H1 (cell line): Measurements from ENCODE around the gene PRKCSH. TPM values are rescaled to one million over a fixed set of nuclear protein-coding genes. Genes with fewer than 3 reads are reported as not detected.
A peak's percentile ranks its signal among the peaks of the same experiment; 100 is the strongest.

Experiments
- CTCF ChIA-PET: fragments of 300-600 bp; sonication (Branson Sonifier 250); formaldehyde crosslinking; loops from one replicate; lab custom pipeline; 2021; ENCODE audit not compliant: partially characterized antibody; lab: Charles Lee
- POLR2A ChIA-PET: fragments of 300-600 bp; sonication (Branson Sonifier 250); formaldehyde crosslinking; loops from one replicate; lab custom pipeline; 2021; ENCODE audit warnings: inconsistent platforms; ENCODE audit not compliant: partially characterized antibody; lab: Charles Lee
- DNase-seq, 2 experiments: peaks; one replicate each; pipeline versions ENCODE4 v3.0.0 to v3.0.0-alpha.2; 2010 to 2022; ENCODE audit warnings: low spot score in 2 of 2, low read depth in 1 of 2, mixed read lengths in 1 of 2
- FAIRE-seq: peaks from 2 replicates; lab custom pipeline; 2011; peaks lifted over from hg19 to GRCh38; lab: Jason Lieb, UNC
- H2AFZ ChIP-seq: 2 replicates; pipeline ENCODE4 v1.8.1; 2012; ENCODE audit warnings: low read length, inconsistent platforms
- H2AK5ac ChIP-seq: 2 replicates; pipeline ENCODE4 v1.6.1; 2013; ENCODE audit warnings: low read depth, low read length
- H2BK120ac ChIP-seq: replicated peaks from 2 replicates; pipeline ENCODE3; 2013; ENCODE audit warnings: low read depth, low read length, inconsistent platforms
- H2BK12ac ChIP-seq: 2 replicates; pipeline ENCODE4 v1.6.1; 2013; ENCODE audit warnings: low read depth, low read length
- H2BK15ac ChIP-seq: 2 replicates; pipeline ENCODE4 v1.6.1; 2013; ENCODE audit warnings: low read length
- H2BK20ac ChIP-seq: 2 replicates; pipeline ENCODE4 v1.6.1; 2013; ENCODE audit warnings: low read length
- H2BK5ac ChIP-seq: 2 replicates; pipeline ENCODE4 v1.6.1; 2013; ENCODE audit warnings: low read depth, low read length
- H3K14ac ChIP-seq: 2 replicates; pipeline ENCODE4 v1.6.1; 2013; ENCODE audit warnings: inconsistent platforms; ENCODE audit not compliant: insufficient read length
- H3K18ac ChIP-seq: 2 replicates; pipeline ENCODE4 v1.6.1; 2013; ENCODE audit warnings: low read length; ENCODE audit errors: extremely low read depth
- H3K23ac ChIP-seq: 2 replicates; pipeline ENCODE4 v1.6.1; 2013; ENCODE audit warnings: inconsistent platforms; ENCODE audit not compliant: insufficient read length
- H3K23me2 ChIP-seq: 2 replicates; pipeline ENCODE4 v1.6.1; 2013; ENCODE audit warnings: low read depth, low read length
- H3K27ac ChIP-seq: 2 replicates; pipeline ENCODE4 v1.6.1; 2011; ENCODE audit warnings: low read depth, low read length, inconsistent platforms
- H3K27me3 ChIP-seq, 4 experiments: replicated peaks in 1 of 4; 1 replicate in 1 of 4; 2 replicates in 3 of 4; pipeline versions ENCODE4 v1.6.1 to v1.8.1; 2011 to 2013; ENCODE audit warnings: low read length in 3 of 4, mild to moderate bottlenecking in 3 of 4, inconsistent platforms in 2 of 4, mixed read lengths in 2 of 4, moderate library complexity in 1 of 4; ENCODE audit not compliant: control insufficient read depth in 3 of 4, insufficient read depth in 3 of 4; ENCODE audit errors: extremely low read depth in 1 of 4
- H3K36me3 ChIP-seq, 4 experiments: 2 replicates each; pipeline versions ENCODE4 v1.6.1 to v1.8.1; 2011 to 2013; ENCODE audit warnings: mild to moderate bottlenecking in 4 of 4, low read length in 3 of 4, moderate library complexity in 2 of 4, control low read depth in 1 of 4, inconsistent platforms in 1 of 4; ENCODE audit not compliant: insufficient read depth in 4 of 4, control insufficient read depth in 2 of 4
- H3K4ac ChIP-seq: replicated peaks from 2 replicates; pipeline ENCODE3; 2013; ENCODE audit warnings: low read length, low read depth, mixed read lengths, inconsistent platforms; ENCODE audit not compliant: insufficient read length
- H3K4me1 ChIP-seq, 4 experiments: replicated peaks in 1 of 4; 1 replicate in 1 of 4; 2 replicates in 3 of 4; pipeline versions ENCODE4 v1.6.1 to v1.8.1; 2011 to 2013; ENCODE audit warnings: low read length in 3 of 4, inconsistent platforms in 2 of 4, mixed read lengths in 1 of 4; ENCODE audit not compliant: insufficient read depth in 4 of 4, control insufficient read depth in 3 of 4
- H3K4me2 ChIP-seq, 2 experiments: 2 replicates each; pipeline versions ENCODE4 v1.6.1 to v1.8.1; 2011 to 2013; ENCODE audit warnings: low read depth in 2 of 2, low read length in 2 of 2, control low read depth in 1 of 2, inconsistent platforms in 1 of 2, mild to moderate bottlenecking in 1 of 2; ENCODE audit not compliant: insufficient read depth in 1 of 2
- H3K4me3 ChIP-seq, 4 experiments: fragments of 200-600, 300-600 bp in 1 of 4; sonication (generic), shearing (Covaris generic), sonication (Bioruptor Twin) in 1 of 4; 2 replicates each; pipeline versions ENCODE4 v1.5.1 to v1.8.1; 2011 to 2016; ENCODE audit warnings: low read length in 4 of 4, low read depth in 3 of 4, control low read depth in 2 of 4, inconsistent platforms in 2 of 4, mild to moderate bottlenecking in 2 of 4, mixed read lengths in 1 of 4, moderate library complexity in 1 of 4; ENCODE audit not compliant: insufficient read depth in 2 of 4; ENCODE audit errors: extremely low read depth in 1 of 4
- H3K56ac ChIP-seq: replicated peaks from 2 replicates; pipeline ENCODE3; 2013; ENCODE audit warnings: low read depth, mild to moderate bottlenecking, mixed read lengths, low read length, inconsistent platforms; ENCODE audit not compliant: insufficient read length
- H3K79me1 ChIP-seq: 2 replicates; pipeline ENCODE4 v1.6.1; 2013; ENCODE audit warnings: low read depth, low read length, control low read depth
- H3K79me2 ChIP-seq, 2 experiments: 2 replicates each; pipeline versions ENCODE4 v1.6.1 to v1.8.1; 2012 to 2013; ENCODE audit warnings: low read length in 2 of 2, mild to moderate bottlenecking in 2 of 2, inconsistent platforms in 1 of 2; ENCODE audit not compliant: insufficient read depth in 2 of 2, control insufficient read depth in 1 of 2
- H3K9ac ChIP-seq, 4 experiments: replicated peaks in 1 of 4; 1 replicate in 1 of 4; 2 replicates in 3 of 4; pipeline versions ENCODE4 v1.6.1 to v1.8.1; 2011 to 2013; ENCODE audit warnings: low read depth in 3 of 4, low read length in 3 of 4, control low read depth in 2 of 4, mild to moderate bottlenecking in 2 of 4, moderate library complexity in 2 of 4, inconsistent platforms in 1 of 4; ENCODE audit errors: extremely low read depth in 1 of 4
- H3K9me3 ChIP-seq, 2 experiments: 2 replicates each; pipeline versions ENCODE4 v1.6.1 to v1.8.1; 2012 to 2013; ENCODE audit warnings: mild to moderate bottlenecking in 2 of 2, moderate library complexity in 2 of 2, control low read depth in 1 of 2, inconsistent platforms in 1 of 2, low read depth in 1 of 2, low read length in 1 of 2, mixed read lengths in 1 of 2; ENCODE audit not compliant: insufficient read depth in 2 of 2
- H4K20me1 ChIP-seq, 2 experiments: replicated peaks in 1 of 2; 2 replicates each; pipeline versions ENCODE3 to v1.8.1; 2011 to 2013; ENCODE audit warnings: inconsistent platforms in 2 of 2, low read length in 2 of 2, mild to moderate bottlenecking in 1 of 2; ENCODE audit not compliant: insufficient read depth in 2 of 2, control insufficient read depth in 1 of 2
- H4K5ac ChIP-seq: 2 replicates; pipeline ENCODE4 v1.6.1; 2013; ENCODE audit warnings: low read length, low read depth, mixed read lengths, inconsistent platforms; ENCODE audit not compliant: insufficient read length
- H4K8ac ChIP-seq: 2 replicates; pipeline ENCODE4 v1.8.0; 2013; ENCODE audit warnings: mild to moderate bottlenecking, moderate library complexity, low read length, inconsistent platforms; ENCODE audit not compliant: insufficient read depth; ENCODE audit errors: extremely low read depth
- H4K91ac ChIP-seq: replicated peaks from 2 replicates; pipeline ENCODE3; 2013; ENCODE audit warnings: low read length, mixed read lengths, inconsistent platforms; ENCODE audit not compliant: insufficient read length
- BCL11A ChIP-seq, 2 experiments: IDR thresholded peaks; one replicate each; pipeline ENCODE4 v1.6.1; 2011; ENCODE audit warnings: low read depth in 2 of 2, low read length in 2 of 2, mild to moderate bottlenecking in 2 of 2
- BRCA1 ChIP-seq: IDR thresholded peaks from 2 replicates; pipeline ENCODE4 v1.6.1; 2012; ENCODE audit warnings: low read depth, low read length, improper control_type of control experiment
- CBX8 ChIP-seq: fragments of 300-800, 300-1000 bp; sonication (generic); IDR thresholded peaks from 2 replicates; pipeline ENCODE4 v1.7.1; 2016; ENCODE audit warnings: low read depth, low read length, borderline replicate concordance
- CEBPB ChIP-seq: IDR thresholded peaks from 2 replicates; pipeline ENCODE4 v1.6.1; 2012; ENCODE audit warnings: low read depth, low read length
- KDM4A ChIP-seq: IDR thresholded peaks from one replicate; pipeline ENCODE4 v1.7.1; 2012; ENCODE audit warnings: low read depth, mild to moderate bottlenecking, moderate library complexity, low read length, inconsistent platforms; ENCODE audit not compliant: severe bottlenecking
- PHF8 ChIP-seq: fragments of 200-600 bp; sonication (generic); conservative IDR thresholded peaks from 2 replicates; pipeline ENCODE4 v1.7.1; 2012; ENCODE audit warnings: low read depth, mild to moderate bottlenecking, inconsistent platforms, low read length, moderate library complexity
- POLR2A ChIP-seq, 2 experiments: IDR thresholded peaks; 1 replicate in 1 of 2; 2 replicates in 1 of 2; pipeline ENCODE4 v1.6.1; 2011; ENCODE audit warnings: low read depth in 2 of 2, low read length in 2 of 2, mild to moderate bottlenecking in 2 of 2; ENCODE audit errors: control extremely low read depth in 1 of 2
- SP4 ChIP-seq: IDR thresholded peaks from 2 replicates; pipeline ENCODE4 v1.6.1; 2012; ENCODE audit warnings: low read length, inconsistent platforms
- TAF1 ChIP-seq: IDR thresholded peaks from 2 replicates; pipeline ENCODE4 v1.6.1; 2011; ENCODE audit warnings: mild to moderate bottlenecking, low read depth, low read length
- WGBS, 2 experiments: shearing (Covaris generic) in 1 of 2; methylation state at CpG; one replicate each; pipeline versions ENCODE4 v1.1.6 to v1.1.7; 2013 to 2015; ENCODE audit warnings: low lambda C conversion rate in 2 of 2, mixed read lengths in 2 of 2, inconsistent platforms in 1 of 2, low coverage in 1 of 2, missing lambda C conversion rate in 1 of 2; ENCODE audit not compliant: insufficient replicate concordance in 2 of 2, insufficient coverage in 1 of 2, insufficient read length in 1 of 2; ENCODE audit errors: extremely low coverage in 1 of 2, missing lambda C conversion rate in 1 of 2; 5-methylcytosine and 5-hydroxymethylcytosine counted together
- polyA plus RNA-seq, 7 experiments: library from polyadenylated mRNA; depleted of rRNA in 3 of 7; stranded (reverse) in 5 of 7; unstranded in 2 of 7; fragments of >200 nt in 5 of 7; fragments of 200-250 nt in 2 of 7; gene quantifications; 1 replicate in 5 of 7; 2 replicates in 1 of 7; 4 replicates in 1 of 7; pipeline versions ENCODE4 v1.2.1 to v1.2.3, GENCODE V29; 2011 to 2013; ENCODE audit warnings: missing spikeins in 2 of 7, mixed read lengths in 2 of 7
- total RNA-seq: library from RNA; stranded (reverse); fragmentation: NEBNext Ultra II Directional; extraction: Animal tissue kit (Norgen Biotek cat#: 25700); gene quantifications from 2 replicates; pipeline ENCODE4 v1.2.1, GENCODE V29; 2021
- TF ChIP-seq, protein P1 (sequence below): IDR thresholded peaks from 2 replicates; pipeline ENCODE4 v1.6.1; 2012; ENCODE audit warnings: low read length, inconsistent platforms

The PRKCSH gene
- total and polyA plus RNA-seq, 2 of the 8 experiments (the other 6 are each of a cell fraction or from before 2014, with no cell fraction given), result 97.2 to 337 TPM

DNA sequence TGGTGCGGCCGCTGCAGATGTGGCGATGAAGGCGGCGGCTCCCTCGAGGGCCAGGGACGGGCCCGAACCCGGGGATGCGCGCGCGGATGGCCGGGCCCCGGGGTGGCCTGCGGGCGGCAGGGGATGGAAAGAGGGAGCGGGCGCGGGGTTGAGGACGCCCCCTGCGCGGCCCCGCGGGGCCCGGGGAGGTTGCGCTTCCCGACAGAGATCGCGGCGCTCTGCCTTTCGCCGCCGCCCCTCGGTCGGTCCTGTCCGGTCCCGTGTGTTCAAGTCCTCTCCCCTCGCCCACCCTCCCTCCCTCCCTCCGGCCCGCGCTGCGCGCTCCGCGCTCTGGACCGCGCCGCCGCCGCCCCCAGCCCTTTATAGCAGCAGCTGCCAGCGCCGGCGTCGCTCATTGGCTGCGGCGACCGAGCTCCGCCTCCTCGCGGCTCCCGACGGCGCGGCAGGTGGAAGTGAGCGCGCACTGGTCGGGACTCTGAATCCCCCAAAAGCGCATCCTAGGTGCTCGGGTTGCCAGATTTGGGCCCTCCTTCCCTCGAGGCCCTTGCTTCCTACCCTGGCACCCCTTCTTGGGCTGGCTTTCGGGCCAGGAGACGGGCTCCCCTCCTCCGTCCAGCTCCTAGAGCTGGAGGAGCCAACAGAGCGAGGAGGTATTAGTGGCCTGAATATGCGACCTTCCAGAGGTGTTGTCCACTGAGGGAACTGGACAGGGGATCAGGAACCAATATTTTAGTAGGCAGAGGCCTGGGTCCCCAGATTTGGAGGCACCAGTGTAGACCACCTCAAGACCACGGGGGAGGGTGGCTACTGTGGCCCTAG, 45.5 kb downstream of the PRKCSH start, which contains the start of gene ELAVL3:
Gene ELAVL3, minus strand, starts transcription at position 332 of the 819 bp plus-strand sequence. CDS start 438 bp downstream, outside the sequence.
- Histone ChIP-seq H3K27me3 (peaks cover 20 to 26% (median 23%) of the 10 kb centered on the region in 4 experiments), H3K4ac (no peak within 1 kb of the TSS), H2BK5ac (no peak within 1 kb of the TSS), H3K18ac (no peak within 1 kb of the TSS), H4K8ac (no peak within 1 kb of the TSS; the same call in 1 of the 2 replicates), H3K4me1 (peaks cover 0 to 17% (median 5%) of the 10 kb centered on the region in 4 experiments; a peak in 5 of 7 replicates), H2BK20ac (no peak within 1 kb of the TSS), H3K36me3 (no peaks in the 10 kb centered on the region; a peak in 1 of 8 replicates), H3K56ac (no peak within 1 kb of the TSS), H2AK5ac (no peak within 1 kb of the TSS), H3K4me2 (peak within 1 kb of the TSS; percentile 34 to 65), H3K27ac (no peak within 1 kb of the TSS), H2BK12ac (no peak within 1 kb of the TSS), H2BK120ac (no peak within 1 kb of the TSS), H2BK15ac (no peak within 1 kb of the TSS), H3K23ac (no peak within 1 kb of the TSS), H3K9me3 (no peaks in the 10 kb centered on the region; a peak in 1 of 4 replicates), H4K20me1 (peaks cover 0 to 7% of the 10 kb centered on the region in 2 experiments), H3K4me3 (peak within 1 kb of the TSS; percentile 11 to 58 (median 20); a peak in 7 of 8 replicates), H3K9ac (no peak within 1 kb of the TSS), H3K79me2 (no peaks in the 10 kb centered on the region), H3K14ac (no peak within 1 kb of the TSS), H3K23me2 (peaks cover 7% of the 10 kb centered on the region; the same call in 1 of the 2 replicates), H3K79me1 (no peaks in the 10 kb centered on the region), H2AFZ (no peak within 1 kb of the TSS), H4K5ac (no peak within 1 kb of the TSS), H4K91ac (no peak within 1 kb of the TSS)
- no peak for FAIRE-seq
- 21% methylated on average over 35 of the region's 77 CpGs; no CpG with 5 or more reads in 1 of the 2 experiments for WGBS, 2 experiments
- ChIA-PET CTCF (interaction anchor here (1.1 to 6.4 kb wide), 6 partner anchors 8 to 100 kb away, joined by 3 to 37 read pairs (median 4); no protein-coding TSS in a partner anchor), POLR2A (interaction anchor here (0.6 to 3.9 kb wide), 18 partner anchors 10 to 105 kb away, joined by 3 to 20 read pairs (median 4); no protein-coding TSS in a partner anchor)
- peak in 1 of 2 experiments; percentile 76 for DNase-seq
- TF ChIP-seq CEBPB (no peak), PHF8 (no peak; the same call in 1 of the 2 replicates), KDM4A (no peak), SP4 (no peak), CBX8 (no peak), BCL11A (IDR thresholded peaks at IDR 0.05; ENCODE audit: low read depth in 2 of 2, low read length in 2 of 2) (no peak), POLR2A (IDR thresholded peaks at IDR 0.05; ENCODE audit: control extremely low read depth in 1 of 2, low read depth in 2 of 2, low read length in 2 of 2) (peak in 1 of 2 experiments; percentile 57; a peak in 1 of 3 replicates), TAF1 (peak; percentile 58; the same call in 1 of the 2 replicates), BRCA1 (no peak)
- TF ChIP-seq, protein P1, sequence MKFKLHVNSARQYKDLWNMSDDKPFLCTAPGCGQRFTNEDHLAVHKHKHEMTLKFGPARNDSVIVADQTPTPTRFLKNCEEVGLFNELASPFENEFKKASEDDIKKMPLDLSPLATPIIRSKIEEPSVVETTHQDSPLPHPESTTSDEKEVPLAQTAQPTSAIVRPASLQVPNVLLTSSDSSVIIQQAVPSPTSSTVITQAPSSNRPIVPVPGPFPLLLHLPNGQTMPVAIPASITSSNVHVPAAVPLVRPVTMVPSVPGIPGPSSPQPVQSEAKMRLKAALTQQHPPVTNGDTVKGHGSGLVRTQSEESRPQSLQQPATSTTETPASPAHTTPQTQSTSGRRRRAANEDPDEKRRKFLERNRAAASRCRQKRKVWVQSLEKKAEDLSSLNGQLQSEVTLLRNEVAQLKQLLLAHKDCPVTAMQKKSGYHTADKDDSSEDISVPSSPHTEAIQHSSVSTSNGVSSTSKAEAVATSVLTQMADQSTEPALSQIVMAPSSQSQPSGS, result no peak
